ENCODE data around the gene LMTK3. TPM values are rescaled to one million over a fixed set of nuclear protein-coding genes. Genes with fewer than 3 reads are reported as not detected.

The LMTK3 gene
- total RNA-seq, 1 experiment from 2014 or later, result not detected

DNA sequence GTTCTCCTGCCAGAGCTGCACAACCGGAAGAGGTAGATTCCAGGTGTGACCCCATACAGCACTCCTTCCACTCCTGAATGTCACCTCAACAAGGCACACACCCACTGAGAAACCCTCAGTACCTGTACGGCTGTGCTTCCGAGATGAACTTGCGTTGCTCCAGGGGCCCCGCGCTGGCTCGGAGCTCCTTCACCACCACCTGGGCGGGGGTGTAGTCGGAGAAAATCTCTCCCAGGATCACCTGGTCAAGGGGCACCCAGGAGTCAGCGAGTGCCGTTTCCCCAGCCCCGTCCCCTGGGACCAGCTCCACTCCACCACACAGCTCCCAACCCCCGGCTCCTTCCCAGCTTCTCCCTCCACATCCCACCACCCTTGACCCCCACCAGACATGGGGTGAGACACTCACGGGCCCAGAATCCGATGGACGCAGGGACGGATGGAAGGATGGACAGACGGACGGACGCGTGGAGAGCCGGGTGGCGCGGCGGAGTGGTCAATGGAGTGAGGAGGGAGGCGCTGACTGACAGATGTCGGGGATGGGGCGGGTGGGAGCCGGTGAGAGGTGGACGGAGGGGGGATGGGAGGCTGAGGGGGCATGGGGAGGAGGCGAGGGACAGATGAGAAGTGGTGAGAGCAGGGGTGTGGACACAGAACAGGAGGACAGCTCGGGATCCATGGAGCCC, 2.8 kb downstream of the LMTK3 start:
- DNase-seq (ENCODE audit: low spot score), result no peak

DNA sequence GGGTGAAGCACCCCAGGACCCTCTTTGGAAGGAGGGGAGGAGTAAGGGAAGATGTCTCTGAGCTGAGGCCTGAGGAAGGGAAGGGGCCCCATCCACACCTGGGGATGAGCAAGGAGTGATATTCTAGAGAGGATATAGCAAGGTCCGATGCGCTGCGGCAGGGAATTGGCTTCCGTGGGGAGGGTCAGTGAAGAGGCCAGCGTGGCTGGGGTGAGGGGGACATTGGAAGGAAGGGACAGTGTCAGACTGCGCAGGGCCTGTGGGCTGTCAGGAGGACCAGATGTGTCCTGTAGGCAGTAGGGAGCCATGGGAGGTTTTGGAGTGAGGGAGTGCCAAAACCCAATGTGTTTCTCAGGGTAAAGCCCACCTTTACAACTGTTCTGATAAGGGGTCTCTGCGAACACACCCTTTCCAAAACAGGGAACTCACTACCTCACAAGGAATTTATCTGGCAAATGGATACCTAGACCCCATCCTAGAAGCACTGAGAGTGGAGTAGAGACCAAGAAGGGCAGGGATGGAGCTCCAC, 3.7 kb downstream of the LMTK3 start:
- DNase-seq (ENCODE audit: low spot score), result no peak

DNA sequence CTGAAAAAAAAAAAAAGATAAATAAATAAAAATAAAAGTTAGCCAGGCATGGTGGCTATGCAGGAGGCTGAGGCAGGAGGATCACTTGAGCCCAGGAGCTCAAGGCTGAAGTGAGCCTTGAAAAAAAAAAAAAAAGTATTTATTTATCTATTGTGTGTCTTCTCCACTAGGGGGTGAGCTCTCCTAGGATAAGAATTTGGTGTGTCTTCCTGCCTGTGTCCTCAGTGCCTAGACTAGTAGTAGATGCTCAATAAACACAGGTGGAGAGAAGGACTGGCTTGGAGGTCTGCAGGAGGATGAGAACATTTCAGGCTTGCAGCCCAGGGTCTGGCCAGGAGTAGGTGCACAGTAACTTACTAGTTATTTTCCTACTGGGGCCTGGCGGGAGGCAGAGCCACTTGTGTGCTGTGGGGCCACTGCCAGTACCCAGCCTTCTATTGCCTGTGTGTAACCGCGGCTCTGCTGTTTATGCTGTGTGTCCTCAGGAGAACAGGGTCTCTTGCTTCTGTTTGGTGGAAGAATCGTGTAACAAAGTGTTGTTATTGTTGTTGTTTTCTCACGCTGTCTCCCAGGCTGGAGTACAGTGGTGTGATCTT, 5.4 kb downstream of the LMTK3 start:
- DNase-seq (ENCODE audit: low spot score), result peak; percentile 72

DNA sequence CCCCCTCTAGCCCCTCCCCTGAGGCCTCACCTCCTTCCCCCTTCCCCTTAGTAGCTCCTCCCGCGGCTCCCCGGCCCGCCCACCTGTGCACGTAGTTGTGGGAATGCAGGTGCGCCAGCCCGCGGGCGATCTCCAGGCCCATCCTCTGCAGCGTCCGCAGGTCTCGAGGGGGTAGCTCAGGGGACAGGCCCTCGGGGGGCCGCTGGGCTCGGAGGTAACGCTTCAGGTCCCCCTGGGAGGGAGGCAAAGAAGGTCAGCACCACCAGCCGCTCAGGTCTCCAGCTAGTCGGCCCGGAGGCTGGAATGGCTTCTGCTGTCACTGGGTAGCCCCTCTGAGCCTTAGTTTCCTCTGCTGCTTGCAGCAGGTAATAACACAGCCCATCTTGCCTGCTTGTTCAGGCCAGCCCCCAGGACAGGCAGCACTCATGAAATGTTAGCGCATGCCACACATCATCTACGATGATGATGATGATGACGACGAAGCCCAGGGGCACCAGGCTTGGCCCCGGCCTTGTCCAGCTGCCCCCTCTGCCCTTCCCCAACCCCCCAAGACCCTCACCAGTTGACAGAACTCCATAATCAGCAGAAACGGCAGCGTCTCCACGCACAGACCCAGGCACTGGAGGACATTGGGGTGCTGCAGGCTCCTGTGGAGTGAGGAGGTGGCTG, 9.2 kb downstream of the LMTK3 start:
- peak; percentile 2 for DNase-seq (ENCODE audit: low spot score)

DNA sequence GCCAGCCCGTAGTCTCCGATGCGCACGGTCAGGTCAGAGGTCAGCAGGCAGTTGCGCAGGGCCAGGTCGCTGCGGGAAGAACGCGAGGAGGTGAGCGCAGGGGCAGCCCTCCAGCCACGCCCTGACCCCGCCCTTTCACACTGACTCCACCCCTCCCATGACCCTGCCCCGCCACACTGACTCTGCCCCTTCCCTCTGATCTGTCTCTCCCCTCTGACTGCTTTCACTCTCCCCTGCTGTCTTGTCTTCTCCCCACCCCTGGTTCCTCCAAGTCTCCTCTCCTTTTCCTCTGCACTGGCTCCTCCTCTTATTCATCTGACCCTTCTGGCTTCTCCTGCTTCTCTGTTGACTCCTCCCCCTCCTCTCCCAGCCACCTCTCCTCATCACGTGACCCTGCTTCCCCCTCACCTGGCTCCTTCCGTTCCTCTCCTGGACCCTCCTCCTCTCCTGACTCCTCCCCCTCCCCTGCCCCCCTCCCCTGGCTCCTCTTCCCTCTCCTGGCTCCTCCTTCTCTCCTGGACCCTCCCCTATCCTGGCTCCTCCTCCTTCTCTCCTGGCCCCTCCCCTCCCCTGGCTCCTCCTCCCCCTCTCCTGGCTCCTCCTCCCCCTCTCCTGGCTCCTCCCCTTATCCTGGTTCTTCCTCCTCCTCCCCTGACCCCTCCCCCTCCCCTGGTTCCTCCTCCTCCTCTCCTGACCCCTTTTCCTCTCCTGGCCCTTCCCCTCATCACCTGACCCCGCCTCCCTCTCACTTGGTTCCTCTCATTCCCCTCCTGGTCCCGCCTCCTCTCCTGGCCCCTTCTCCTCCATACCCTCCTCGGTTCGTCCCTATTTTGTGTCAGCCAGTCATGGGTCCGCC, 9.9 kb downstream of the LMTK3 start:
- peak; percentile 39 for DNase-seq (ENCODE audit: low spot score)

DNA sequence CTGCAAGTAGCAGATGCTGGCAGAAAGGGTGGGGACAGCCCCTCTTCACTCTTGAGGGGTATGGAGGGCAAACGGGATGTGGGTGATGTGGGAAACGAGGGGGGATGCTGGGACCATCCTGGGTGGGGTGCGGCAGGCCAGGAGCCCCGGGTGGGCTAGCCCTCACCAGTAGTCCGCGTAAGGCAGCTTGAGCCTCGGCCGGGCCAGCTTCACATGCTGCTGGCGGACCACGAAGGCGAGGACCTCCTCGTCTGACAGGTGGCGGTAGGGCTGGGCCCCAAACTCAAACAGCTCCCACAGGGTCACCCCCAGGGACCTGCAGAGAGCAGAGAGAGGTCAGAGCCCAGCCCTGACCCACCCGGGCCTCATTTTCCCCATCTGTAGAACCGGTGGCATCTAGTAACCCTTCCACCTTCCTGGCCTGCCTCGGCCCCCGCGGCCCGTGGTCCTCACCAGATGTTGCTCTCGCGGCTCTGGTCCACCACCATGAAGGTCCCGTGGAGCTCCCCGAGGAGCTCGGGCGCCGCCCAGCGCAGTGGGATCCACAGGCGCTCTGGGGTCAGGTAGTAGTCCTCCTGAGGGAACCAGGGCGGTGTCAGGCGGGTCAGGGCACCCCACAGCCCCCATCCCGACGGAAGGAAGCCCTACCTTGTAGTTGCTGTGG, 10.7 kb downstream of the LMTK3 start:
- peak; percentile 4 for DNase-seq (ENCODE audit: low spot score)

DNA sequence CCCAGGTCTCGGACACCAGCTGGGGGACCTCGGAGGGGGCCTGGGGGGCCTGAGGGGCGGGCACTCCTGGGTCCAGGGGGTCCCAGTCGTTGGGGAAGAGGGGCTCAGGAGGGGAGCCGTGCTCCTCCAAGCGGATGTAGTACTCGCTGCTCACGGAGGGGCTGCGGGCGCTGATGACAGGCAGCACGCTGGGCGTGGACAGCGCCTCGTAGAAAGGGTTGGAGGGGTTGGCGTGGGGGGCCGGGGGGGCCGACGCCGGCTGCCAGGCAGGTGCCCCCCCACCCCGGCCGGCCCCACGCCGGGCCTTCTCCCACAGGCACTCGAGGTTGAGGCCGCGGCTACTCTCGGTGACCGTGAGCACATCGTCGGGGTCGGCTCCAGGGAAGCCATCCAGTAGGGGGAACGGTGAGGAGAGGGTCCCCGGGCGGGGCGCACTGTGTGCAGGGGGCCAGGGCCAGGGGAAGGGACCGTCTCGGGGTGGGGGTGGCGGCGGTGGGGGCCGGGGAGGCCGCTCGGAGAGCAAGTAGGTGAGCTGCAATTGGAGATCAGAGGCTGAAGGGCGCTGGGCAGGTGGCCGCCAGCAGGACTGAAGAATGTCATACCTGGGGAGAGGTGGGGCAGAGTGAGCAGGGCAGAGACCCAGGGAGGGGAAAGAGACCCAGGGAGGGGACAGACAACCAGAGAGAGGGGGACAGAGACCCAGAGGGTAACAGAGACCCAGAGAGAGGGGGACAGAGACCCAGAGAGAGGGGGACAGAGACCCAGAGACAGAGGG, 12.1 kb downstream of the LMTK3 start:
- DNase-seq (ENCODE audit: low spot score), result no peak

DNA sequence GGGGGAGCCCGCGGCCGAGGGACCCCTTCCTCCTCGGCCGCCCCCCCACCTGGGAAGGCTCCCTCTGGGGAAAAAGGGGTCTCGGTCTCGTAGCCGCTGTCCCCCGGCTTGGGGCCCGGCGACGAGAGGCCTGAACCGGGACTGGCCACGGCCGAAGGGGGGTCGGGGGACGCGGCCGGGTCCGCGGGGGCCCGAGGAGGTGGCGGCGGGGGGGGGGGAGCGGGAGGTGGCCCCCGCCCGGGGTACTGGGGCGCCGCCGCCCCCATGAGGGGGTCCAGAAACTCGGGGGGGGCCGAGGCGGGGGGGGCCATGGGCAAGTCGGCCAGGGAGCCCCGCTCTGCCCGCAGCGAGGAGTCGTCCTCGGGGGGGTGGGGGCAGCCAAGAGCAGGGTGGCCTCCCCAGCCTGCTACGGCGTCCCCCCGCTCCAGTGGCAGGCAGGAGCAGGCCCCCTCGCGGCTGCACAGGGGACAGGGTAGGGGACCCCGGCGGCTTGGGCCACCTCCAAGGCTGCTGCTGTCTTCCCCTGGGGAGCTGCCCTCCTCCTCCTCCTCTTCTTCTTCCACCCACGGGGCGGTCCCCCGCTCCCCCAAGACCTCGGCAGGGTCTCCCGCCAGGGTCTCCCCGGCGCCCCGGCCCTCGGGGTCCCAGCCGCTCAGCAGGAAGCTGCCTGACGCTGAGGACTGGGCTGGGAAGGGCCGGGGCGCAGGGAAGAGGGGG, 12.9 kb downstream of the LMTK3 start:
- no peak for DNase-seq (ENCODE audit: low spot score)

DNA sequence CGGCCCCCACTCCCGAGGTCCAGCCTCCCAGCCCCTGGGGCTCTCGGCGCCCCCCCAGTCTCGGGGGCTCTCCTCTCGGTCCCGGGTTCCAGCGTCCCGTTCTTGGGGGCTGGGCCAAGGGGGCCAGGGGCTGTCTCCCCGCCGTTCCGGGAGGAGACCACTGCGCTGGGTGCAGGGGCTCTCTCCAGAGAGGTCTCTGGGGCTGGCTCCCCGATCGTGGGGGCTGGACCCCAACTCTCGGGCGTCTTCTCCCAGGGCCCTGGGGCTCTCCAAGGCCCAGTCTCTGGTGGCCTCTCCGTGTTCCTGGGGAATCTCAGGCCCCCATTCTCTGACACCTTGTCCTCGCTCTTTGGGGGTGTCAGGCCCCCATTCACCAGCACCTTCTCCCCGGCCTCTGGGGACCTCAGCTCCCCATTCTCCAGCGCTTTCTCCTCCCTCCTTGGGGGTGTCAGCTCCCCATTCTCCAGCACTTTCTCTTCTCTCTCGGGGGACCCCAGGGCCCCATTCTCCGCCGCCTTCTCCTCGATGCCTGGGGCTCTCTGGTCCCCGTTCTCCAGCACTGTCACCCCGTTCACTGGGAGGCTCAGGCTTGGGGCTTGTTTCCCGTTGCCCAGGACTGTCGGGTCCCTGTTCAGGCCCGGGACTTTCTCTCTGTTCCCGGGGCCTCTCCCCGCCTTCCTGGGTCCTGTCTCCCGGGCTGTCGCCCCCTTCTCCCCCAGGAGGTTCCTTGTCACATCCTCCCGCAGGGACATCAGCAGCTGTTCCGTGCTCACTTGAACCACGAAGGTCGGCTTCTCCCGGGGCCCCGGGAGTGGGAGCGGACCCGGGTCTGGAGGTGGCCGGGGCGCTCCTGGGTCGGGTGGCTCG, 13.7 kb downstream of the LMTK3 start:
- no peak for DNase-seq (ENCODE audit: low spot score)

- no peak for DNase-seq (ENCODE audit: low spot score)
Measured at GRCh38 chr19:48496959-48497727, 14.5 kb downstream of the LMTK3 start.

GRCh38 chr19:48495396-48495795, 16.2 kb downstream of the LMTK3 start:
- DNase-seq (ENCODE audit: low spot score), result no peak

DNA sequence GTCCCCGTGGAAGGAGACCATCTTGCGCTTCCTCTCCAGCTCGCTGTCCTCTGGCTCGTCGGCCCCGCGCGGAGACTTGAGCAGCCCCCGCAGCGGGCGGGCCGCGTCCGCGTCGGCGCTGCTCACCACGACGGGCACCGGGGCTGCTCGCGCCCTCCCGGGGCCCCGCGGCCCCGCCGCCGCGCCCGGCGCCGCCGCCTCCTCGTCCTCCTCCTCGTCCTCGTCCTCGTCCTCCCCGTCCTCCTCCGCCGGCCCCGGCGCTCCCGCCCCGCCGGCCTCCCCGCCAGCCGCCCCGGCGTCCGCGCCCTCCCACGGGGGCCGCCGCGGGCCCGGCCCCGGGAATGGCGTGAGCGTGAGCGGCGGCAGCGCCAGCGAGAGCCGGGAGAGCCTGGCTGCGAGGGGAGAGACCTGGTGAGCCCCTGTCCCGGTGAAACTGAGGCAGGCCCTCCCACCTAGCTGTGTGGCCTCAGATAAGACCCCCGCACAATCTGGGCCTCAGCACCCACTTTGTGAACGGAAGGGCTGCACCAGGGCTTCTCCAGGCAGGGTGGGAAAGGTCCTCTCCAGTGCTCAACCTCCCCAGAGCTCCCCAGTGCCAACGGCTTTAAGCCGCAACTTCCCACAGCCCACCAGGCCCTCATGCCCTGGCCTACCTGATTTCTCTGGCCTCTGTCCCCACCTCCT, 17.8 kb downstream of the LMTK3 start:
- DNase-seq (ENCODE audit: low spot score), result no peak

- peak; percentile 70 for DNase-seq (ENCODE audit: low spot score)
Measured at GRCh38 chr19:48492925-48493717, 18.5 kb downstream of the LMTK3 start.

DNA sequence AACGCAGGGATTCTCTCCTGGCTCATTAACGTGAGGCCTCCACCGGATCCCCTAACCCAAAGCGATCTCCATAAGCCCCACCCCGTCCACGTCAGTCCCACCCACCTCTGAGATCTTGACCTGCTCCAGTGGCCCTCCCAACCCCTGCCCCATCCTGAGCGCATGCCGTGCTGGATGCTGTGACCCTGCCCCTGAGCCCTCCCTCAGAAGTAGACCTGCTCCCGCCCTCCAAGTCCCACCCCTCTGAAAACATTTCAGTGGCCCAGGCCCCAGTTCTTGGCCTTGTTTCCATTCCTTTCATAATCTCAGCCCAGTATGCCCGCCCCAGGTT, 19.9 kb downstream of the LMTK3 start:
- DNase-seq (ENCODE audit: low spot score), result no peak

DNA sequence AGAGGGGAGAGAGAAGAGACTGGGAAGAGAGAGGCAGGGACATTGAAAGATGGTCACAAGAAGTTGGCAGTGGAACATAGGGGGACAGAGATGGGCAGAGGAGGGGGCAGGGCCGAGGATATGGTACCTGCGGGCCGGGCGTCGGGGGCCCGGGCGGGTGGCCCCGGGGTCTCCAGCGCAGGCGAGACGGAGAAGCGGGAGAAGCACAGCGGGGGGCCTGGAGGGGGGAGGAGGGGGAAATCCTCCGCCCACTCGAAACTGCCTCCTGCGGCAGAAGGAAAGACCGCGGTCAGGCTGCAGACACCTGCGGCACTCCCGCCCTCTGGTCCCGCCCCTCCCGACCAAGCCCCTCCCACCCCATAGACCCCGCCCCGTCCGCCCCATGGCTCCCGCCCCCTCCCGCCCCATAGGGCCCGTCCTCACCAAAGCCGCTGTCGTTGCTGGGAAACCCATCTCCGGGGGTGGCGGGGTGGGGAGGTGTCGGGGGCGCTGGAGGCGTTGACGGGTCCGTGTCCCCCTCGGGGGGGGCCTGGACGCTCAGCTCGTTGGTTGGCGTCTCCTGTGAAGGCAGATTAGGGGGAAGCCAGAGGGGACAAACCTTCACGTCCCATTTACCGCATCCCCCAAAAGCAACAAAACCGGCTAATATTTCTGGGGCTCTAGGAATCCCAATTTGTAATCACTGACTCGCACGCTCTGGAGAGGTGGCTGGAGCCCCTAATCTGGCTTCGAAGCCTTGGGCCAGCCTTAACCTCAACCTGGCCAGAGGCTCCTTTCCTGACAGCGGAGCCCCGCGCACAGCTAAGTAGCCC, 20.4 kb downstream of the LMTK3 start:
- DNase-seq (ENCODE audit: low spot score), result no peak

DNA sequence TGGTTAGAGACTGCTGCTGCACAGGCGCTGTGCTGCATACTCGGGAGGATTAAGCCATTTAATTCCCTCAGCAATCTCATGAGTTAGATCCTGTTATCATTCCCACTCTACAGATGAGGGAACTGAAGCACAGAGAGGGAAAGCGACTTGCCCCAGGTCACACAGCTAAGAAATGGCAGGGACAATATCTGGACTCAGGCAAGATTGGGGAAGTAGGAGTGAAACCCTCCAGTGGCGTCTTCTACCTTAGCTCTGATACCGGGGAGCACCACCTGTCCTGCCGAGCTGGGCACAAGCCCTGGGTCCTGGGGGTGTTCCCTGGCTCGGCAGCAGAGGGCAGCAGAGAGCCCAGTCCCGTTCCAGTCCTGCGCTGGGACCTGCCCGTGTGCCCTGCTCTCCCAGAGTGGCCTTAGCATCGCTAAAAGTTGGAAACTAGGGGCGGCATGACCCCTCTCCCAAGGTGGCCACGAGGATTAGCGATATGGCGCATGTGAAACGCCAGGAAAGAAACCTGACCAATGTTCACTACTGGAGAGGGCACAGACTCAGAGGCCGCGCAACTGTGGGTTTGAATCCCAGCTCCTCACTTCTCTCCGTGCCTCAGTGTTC, 21.9 kb downstream of the LMTK3 start:
- DNase-seq (ENCODE audit: low spot score), result peak; percentile 70
